Activated naive CD4-positive, alpha-beta T cell treated with Interleukin-2 at 50 U/mL for 16 hours (primary cell): ENCODE data around the gene PLCD4.

Source experiments
- DNase-seq: peaks from one replicate; pipeline ENCODE4 v3.0.0-alpha.2; 2020

The PLCD4 gene

DNA sequence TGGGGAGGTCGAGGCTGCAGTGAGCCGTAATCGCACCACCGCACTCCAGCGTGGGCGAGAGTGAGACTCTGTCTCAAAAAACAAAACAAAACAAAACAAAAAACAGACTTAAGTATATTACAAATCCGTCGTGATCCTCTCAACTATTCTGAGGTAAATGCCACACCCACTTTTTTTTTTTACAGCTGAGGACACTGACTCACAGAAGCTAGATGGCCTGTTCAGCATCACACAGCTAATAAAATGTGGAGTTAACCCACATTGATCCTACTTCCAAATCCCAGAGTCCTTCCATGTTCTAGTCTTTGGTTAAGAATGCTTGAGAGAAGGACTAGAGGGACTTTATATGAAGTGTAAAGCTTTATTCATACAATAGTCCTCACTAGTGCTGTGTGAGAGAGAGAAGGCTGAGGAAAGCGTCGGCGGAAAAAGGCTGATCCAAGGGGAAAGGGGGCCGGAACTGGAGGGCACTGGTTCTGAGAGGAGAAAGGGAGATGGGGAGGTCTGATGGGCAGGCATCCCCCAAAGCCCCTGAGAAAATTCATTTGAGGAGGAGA lies 63.5 kb downstream of the PLCD4 start:
- no peak for DNase-seq

DNA sequence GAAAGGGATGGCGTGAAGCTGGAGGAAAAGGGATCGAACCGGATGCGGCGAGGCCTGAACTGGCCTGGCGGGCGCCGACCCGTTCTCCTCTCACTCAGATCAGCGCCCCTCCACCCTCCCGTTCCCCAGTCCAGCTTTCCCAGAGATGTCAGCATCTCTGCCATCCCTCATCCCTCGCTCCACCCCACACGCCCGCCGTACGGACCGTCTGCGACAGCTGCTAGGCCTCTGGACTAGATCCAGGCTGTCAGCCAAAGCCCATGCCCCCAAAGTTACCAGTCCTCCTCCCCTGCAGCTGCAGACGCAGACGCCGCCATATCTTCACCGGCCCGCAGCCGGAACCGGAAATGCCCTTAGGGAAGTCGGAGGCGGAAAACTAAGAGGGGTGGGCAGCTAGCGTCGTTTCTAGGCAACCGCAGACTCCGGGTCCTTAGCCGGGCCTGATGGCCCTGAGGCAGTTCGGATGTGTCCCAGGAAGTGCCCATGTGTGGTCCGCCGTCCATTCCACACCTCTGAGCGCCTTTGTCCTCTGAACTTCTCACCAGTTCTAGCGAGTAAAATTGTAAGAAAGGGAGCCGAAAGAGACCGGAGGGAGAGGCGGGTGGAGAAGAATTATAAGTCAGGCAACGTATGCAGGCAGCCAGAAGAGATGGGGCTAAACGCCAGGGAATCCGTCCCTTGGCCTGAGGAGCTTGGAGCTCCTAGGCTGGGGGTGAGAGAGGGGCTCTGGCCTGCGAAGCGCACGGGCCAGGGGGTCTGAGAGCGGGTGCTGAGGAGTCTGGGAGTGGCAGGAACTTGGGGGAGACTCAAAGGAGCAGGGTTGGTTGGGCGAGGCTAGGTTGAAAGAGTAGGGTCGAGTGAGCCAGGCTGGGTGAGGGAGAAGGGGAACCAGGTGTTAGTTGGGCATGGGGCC lies 64.2 kb downstream of the PLCD4 start, which contains the start of the genes RNF25 and STK36:
TSS of gene RNF25 (minus strand) at position 349 of the 913 bp plus-strand sequence. CDS start at position 317, 32 bp downstream.
TSS of gene STK36 (plus strand) at position 433 of the 913 bp plus-strand sequence. CDS start 744 bp downstream, outside the sequence.
- DNase-seq = peak; percentile 87

DNA sequence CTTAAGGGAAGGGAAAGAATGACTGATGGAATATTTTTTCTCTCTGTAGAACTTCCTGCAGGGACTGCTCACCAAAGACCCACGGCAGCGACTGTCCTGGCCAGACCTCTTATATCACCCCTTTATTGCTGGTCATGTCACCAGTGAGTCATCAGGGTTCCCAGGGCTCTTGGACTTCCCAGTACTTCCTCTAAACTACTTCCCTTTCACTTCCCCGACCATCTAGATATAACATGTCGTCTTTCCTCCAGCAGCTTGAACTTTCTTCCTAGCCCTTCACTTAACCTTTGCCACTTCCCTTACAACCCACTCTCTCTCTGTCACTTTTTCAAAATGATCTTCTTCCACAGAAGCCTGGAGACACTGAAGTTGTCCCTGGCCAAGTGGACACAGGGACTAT lies 71.4 kb downstream of the PLCD4 start:
- DNase-seq = no peak

DNA sequence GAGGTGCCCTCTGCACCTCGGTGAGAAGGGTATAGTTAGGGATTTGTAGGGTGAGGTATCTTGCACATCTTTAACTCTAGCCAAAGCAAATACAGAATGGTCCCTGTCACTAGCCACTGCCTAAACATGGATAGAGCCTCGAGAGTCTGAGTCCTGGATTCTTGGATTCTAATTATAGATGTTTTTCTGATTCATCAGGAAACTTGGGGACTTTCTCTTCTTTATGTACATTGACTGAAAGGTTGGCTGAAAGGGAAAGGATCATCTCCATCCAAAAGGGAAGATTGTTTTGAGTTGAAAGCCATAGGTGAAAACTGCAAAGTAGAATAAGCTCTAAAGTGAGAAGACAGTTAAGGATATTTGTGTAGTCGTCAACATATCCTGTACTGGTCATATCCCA lies 72.4 kb downstream of the PLCD4 start:
- DNase-seq = no peak
